Pons (tissue), 1 donor: ENCODE results near the gene RAB4A.

ENCODE experiments used
- DNase-seq: peaks from one replicate; pipeline ENCODE4 v3.0.0-alpha.2; 2016; ENCODE audit warnings: low spot score

The RAB4A gene

DNA sequence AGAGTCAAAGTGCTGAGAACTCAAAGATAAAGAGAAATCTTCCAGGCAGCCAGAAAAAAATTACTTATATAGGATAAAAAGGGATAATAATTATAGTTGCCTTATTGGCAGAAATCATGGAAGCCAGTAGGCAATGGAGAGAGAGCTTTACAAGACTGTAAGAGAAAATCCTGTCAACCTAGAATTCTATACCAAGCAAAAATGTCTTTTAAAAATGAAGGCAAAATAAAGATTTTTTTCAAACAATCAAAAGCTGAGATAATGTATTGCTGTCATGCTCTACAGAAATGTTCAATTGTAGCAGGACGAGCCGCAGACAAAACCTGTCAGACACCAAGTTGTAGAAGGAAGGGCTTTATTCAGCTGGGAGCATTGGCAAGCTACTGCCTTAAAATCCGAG, 26.8 kb upstream of the RAB4A start:
- DNase-seq = no peak

- no peak for DNase-seq
These were observed 23.0 kb upstream of the RAB4A start for GRCh38 chr1:229247871-229248270.

- DNase-seq = no peak
These were observed 21.8 kb upstream of the RAB4A start for GRCh38 chr1:229248821-229249817.

GRCh38 chr1:229249854-229250644, 20.9 kb upstream of the RAB4A start:
- no peak for DNase-seq

DNA sequence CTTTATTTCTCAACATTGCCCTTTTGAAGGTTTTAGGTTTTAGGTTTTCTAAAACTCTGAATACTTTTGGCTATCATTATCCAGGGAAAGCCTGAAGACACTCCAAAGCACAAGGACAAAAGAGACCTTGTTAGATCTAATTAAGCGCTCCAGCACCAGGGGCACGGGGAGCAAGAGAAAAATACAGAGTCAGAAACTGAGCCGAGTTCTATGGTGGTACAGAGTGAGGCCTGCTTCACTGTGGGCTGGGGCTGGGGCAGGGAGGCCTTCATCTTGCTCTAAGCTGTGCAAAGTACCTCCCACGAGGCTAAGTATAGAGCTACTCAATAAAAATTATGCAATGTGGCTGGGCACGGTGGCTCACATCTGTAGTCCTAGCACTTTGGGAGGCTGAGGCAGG, 19.7 kb upstream of the RAB4A start:
- peak; percentile 81 for DNase-seq

DNA sequence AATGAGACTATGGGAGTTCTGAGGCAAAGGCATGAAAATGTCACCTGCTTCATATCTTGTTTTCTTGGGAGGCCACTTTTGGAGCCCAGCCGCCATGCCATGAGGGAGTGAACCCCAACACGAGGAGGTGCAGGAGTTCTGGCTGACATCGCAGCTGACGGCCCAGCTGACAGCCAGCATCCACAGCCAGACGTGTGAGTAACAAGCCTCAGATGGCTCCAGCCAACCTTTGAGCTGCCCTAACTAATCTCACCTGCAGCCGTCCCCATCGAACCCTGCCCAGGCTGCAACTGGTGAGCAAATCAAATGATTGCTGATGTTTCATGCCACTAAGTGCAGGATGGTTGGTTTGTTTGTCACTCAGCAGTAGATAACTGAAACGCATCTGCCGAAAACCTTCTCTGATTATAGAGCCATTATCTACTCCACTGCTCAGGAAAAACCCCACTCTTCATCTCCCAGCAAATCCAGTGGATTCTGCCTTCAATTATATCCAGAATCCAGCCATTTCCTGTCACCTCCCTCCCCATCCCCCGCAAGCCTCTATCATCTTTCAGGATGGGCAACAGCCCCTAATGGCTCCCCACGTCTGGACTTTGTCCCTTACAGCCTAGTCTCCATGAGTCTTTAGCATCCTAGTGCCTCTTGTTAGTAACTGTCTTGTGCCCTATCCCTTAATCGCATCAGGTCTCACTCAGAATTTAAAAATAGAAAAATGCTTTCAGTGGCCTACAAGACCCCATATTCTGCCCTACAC, 18.5 kb upstream of the RAB4A start:
- no peak for DNase-seq

GRCh38 chr1:229253151-229253974, 17.5 kb upstream of the RAB4A start:
- no peak for DNase-seq

DNA sequence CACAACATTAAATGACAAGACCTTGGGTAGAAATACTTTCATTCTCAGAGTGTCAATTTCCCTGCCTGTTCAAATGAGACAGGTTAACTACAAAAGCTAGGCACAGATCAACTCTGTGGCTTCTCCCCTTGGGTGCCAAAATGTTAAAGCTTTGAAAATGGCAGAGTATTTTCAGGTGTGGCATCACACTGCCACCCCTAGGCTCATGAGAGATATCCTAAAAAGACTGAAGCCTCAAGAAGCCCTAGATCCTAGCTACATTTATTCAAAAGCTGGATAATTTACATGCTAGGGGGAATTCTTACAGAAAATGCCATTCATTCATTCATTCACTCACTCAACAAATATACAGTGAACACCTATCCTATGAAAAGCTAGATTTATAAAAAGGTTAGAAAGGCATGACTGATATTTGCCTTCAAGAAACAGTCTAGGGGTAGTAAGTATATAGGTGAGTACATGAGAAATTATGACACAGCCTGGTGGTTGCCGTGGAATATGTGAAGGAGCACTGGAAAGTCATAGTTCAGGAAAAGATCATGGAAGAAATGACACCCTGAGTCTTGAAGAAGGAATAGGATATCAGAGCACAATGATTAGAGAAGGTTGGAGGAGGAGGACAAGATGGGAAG, 15.9 kb upstream of the RAB4A start:
- DNase-seq = peak; percentile 74

DNA sequence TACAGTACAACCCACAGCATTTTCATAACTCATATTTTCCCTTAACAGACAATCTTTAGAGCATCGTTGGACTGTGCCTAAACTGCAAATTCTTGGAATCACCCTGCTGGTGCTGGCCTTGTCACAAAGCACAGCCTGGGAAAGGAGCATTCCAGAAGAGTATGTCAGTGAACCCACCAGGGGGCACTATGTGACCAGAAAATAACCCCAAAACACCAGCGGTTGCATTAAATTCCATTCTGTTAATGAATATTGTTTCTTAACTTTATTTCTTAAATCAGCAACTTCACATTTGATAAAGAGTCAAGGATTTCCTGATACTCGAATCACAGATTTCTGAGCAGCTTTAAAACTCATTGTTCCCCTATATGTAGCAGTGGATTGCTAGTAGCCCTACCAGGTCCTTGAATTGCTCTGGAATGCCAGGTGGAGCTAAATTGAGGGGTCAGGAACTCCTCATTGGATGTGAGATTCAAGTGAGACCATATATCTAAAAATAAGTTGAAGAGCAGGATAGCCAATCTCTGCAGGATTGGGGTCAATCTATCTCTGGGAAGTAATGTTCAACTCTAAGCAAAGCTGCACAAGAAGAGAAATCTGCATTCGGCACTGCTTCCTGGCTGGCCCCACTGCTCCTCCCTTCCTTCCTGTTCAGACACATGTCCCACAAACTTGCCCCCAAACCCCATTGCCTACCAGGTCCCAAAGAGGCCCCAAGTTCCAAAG, 12.7 kb upstream of the RAB4A start:
- peak; percentile 93 for DNase-seq

GRCh38 chr1:229258757-229259060, 12.2 kb upstream of the RAB4A start:
- no peak for DNase-seq

DNA sequence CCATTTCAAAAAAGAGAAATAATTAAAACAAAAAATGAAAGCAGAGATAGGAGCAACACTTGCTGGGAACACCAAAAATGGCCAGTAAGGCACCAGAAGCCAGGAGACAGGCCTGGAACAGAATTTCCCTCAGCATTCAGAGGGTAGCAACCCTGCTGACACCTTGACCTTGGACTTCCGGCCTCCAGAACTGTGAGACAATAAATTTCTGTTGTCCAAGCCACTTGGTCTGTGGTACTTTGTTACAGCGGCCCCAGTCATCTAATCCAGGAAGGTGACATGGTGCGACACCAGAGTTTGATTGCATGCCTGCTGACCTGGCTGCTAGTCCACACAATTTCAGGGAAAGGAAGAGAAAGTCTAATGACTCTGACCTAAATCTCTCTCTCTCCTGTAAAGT, 10.6 kb upstream of the RAB4A start:
- DNase-seq = no peak

- DNase-seq = no peak
These were observed 8.7 kb upstream of the RAB4A start for GRCh38 chr1:229262239-229262638.

- DNase-seq = no peak
These were observed 7.7 kb upstream of the RAB4A start for GRCh38 chr1:229263254-229263653.

DNA sequence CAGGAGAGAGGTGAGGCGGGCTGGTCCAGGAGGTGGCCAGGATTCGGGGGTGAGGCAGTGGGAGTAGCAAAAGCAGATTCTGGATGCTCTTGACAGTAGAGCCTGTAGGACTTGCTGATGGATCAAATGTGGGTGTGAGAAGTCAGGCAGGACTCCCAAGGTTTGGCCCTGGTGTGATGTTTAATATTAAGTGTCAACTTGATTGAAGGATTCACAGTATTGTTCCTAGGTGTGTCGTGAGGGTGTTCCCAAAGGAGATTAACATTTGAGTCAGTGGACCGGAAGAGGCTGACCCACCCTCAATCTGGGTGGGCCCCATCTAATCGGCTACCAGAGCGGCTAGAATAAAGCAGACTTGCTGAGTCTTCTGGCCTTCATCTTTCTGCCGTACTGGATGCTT, 6.8 kb upstream of the RAB4A start:
- no peak for DNase-seq

DNA sequence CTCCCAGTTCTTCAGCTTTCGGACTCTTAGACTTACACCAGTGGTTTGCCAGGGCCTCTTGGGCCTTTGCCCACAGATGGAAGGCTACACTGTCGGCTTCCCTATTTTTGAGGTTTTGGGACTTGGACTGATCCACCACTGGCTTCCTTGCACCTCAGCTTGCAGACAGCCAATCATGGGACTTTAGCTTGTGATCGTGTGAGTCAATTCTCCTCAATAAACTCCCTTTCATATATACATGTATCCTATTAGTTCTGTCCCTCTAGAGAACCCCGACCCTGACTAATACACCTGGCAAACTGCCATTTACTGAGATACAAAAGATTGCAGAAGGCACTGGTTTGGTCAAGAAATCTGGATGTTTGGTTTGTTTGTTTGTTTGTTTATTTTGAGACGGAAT, 6.4 kb upstream of the RAB4A start:
- DNase-seq = no peak

DNA sequence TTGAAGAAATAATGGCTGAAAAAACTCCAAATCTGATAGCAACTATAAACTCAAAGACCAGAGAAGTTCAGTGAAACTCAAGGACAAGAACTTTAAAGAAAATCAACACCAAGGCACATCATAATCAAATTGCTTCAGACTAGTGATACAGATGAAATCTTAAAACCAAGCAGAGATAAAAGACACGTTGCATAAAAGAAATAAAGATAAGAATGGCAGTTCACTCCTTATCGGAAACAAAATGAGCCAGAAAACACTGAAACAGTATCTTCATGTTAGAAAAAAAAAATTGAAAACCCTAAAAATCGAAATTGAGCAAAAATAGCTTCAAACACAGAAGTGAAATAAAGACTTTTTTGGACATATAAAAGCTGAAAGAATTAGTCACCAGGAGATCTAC, 4.6 kb upstream of the RAB4A start:
- no peak for DNase-seq

DNA sequence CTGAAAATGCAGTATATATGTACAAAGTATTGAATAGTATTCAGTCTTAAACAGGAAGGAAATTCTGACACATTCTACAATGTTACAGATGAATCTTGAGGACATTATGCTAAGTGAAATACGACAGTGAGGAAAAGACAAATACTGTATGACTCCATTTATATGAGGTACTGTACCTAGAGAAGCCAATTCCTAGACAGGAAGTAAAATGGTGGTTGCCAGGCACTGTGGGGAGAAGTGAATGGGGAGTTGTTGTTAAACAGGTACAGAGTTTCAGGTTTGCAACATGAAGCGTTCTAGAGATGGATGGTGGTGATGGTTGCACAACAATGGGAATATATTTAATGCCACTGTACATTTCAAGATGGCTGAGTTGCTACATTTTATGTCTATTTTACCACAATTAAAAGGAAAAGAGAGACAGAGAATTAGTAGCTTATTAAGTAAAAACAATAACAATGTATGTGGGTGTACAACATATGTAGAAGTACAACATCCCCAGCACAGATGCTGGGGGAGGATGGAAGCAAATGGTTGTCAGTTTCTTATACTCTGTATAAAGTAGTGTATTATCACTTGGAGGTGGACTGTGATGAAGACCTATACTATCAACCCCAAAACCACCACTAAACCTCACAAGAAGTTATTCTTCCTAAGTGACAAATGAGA, 3.9 kb upstream of the RAB4A start:
- DNase-seq = no peak

- no peak for DNase-seq
These were observed 2.4 kb upstream of the RAB4A start for GRCh38 chr1:229268505-229268904.

DNA sequence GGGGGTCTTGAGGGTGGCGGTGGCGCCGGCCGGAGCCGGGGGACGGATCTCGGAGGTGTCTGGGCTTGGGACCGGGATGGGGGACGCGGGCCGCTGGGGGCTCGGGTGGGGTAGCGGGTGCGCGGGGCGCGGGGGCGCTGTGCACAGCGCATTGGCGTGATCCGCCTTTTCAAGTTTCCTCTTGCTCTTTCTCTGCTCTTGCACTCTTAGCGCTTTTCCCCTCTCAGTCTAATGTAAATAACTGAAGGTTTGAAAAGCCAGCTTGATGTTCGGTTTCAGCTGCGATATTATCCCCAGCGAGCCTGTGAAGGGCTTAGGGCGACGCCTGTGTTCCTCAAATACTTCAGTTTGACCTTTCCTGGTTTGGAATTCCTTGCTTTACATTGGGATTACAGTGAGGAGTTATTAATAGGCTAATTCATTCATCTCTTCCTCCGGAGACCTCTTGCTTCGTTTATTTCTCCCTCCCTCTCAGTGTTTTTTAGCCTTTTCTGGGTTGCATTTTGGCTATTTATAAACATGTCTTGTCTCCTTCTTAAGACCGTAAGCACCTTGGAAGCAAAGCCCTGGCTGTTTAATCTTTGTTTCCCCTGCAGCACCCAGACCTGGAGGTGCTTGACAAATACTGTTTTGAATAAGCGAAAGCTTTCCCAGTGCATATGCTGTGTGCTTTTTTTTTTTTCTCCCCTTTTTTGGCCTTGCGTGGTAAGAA, 693 bp downstream of the RAB4A start:
- peak; percentile 56 for DNase-seq
